Fibroblast of skin of right biceps (primary cell): ENCODE measurements around the gene CSPG4.
"Not testable (repeated sequence)": the region's sequence is repeated elsewhere in the genome, so short reads cannot be mapped to it uniquely, and the experiment has no call there.

Experiments
- DNase-seq: peaks from one replicate; pipeline ENCODE4 v3.0.0-alpha.2; 2013

CSPG4 gene

DNA sequence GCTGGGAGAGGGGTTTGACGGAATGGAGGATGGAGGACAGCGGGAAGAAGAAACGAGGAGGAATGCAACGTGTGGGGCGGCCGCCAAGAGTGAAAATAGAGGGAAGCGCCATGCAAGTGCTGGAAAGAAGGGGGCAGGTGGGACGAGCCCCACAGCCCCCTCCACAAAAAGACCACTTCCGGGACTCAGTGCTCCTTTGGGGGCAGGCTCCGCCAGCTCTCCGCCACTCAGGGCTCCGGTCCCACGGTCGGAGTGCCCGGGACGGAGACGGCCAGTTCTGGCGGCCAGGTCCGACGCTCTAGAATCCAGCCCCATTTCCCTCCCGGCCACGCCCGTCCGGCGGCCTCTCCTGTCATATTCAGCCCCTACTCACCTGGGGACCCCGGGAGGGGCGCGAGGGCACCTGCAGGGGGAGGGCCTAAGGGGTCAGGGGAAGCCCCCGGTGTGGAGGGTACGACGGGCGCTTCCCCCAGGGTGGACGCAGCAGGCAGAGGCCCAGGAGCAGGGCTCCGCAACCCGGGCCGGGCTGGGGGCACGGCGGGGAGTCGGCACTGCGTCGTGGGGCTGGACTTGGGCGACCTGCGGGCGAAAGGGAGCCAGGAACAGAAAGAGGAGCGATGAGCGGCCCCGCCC lies 25.5 kb upstream of the CSPG4 start:
- no peak for DNase-seq

DNA sequence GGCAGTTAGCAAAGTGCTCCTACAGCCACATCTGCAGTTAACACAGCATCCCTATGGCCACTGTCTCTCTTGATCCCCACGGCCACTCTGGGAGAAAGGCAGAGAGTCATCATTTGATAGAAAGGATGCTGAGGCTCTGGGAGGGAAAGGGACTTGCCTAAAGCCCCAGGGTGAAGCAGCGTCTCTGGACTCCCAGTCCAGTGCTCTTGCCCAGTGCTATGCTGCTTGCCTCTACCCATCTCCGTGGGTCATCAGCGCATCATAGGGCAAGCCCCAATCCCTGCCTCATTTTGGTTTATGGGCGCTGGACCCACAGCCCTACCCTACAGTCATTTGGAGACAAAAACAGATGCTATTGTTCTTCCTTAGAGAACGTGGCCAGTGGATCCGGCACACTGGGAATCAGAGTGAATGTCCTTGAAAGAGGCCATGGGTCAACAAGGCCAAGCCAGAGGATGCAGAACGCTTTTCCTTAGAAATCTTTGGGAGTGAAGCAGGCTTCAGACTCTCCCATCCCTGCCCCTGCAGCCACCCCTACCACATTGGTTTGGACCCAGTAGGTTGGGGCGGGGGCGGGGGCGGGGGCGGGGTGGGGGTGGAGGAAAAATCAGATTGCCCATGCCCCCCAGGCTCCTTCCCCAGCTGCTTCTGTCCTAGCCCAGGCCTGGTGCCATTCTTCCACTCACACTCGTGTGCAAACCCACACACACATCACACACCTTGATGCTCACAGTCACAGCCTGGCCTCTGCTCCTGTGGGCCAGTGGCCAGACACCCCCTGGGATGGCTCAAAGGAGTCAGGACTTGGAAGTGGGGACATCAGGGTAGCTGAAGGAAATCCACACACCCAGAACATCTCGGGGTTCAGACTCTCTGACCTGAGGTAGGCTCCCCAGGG lies 24.7 kb upstream of the CSPG4 start:
- not testable (repeated sequence) for DNase-seq

DNA sequence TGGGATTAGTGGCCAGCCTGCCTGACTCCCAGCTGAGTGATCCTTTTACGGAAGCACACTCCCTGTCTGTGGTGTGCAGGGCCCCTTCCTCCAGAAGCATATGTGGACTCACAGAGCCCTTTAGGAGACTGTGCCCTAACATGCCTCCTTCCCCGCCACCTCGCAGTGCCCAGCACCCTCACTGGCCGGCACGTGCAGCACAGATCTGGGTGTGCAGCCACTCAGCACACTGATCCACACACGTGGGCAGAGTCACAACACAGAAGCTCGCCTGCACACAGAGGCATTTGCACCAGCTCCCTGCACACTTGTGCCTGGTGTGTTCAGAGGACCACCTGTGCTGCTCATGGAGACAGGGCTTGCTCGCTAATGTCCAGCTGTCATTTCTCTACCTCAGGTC lies 23.6 kb upstream of the CSPG4 start:
- no peak for DNase-seq

DNA sequence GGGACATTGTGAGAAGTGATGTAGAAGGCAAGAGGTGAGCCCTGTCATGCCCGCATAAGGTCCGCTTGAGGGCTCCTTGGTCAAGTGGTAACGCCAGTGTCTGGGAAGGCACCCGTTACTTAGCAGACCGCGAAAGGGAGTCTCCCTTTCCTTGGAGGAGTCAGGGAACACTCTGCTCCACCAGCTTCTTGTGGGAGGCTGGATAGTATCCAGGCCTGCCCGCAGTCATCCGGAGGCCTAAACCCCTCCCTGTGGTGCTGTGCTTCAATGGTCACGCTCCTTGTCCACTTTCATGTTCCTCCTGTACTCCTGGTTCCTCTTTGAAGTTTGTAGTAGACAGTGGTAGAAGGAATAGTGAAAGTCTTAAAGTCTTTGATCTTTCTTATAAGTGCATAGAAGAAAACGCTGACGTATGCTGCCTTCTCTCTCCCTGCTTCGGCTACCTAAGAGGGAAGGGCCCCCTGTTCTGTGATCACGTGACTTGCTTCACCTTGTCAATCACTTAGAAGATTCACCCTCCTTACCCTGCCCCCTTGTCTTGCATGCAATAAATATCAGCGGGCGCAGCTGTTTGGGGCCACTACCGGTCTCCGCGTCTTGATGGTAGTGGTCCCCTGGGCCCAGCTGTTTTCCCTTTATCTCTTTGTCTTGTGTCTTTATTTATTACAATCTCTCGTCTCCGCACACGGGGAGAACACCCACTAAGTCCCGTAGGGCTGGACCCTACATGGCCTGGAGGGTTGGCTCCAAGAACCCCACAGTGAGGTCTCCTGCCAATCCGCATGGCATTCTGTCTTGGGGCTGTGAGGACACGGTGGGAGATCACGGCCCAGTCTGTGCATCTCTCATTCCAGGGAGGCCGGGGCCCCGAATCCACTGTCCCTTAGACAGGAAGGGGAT lies 22.5 kb upstream of the CSPG4 start:
- not testable (repeated sequence) for DNase-seq

DNA sequence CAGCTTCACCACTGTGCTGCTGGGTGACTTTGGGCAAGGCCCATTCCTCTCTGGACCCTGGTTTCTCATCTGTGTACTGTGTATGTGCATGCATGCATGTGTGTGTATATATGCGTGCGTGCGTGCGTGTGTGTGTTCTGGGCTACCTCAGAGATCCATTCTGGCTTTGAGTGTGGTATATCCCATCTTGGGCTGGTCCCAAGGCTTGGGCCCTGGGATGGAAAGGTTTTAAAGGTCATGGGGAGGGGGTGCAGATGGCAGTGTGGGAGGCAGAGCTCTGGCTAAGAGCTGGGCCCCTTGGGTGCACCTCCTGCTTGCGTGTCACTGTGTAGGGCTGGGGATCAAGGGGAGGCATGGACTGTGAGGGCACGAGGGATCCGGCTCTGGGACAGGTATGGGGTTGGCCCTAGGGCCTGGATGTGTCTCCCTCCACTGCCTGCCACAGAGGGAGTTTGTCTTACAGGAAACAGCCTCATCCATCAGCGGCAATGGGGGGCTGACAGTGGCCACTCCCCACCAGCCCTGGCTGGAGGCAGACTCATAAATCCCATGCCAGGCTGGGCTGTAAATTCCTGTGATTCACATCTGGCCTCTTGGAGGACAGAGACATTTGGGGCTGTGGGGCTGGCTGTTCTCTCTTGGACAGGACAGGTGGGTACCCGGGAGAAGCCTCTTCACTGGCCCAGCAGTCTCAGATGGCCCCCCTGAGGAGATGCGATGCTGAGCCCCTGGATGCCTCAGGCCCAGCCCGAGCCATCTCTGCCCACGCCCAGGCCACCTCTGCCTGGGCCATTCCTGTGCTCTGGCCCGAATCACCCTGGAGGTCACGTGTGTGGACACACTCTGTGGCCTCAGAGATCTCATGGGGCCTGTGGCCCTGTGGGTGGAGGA lies 21.4 kb upstream of the CSPG4 start:
- DNase-seq, result no peak

DNA sequence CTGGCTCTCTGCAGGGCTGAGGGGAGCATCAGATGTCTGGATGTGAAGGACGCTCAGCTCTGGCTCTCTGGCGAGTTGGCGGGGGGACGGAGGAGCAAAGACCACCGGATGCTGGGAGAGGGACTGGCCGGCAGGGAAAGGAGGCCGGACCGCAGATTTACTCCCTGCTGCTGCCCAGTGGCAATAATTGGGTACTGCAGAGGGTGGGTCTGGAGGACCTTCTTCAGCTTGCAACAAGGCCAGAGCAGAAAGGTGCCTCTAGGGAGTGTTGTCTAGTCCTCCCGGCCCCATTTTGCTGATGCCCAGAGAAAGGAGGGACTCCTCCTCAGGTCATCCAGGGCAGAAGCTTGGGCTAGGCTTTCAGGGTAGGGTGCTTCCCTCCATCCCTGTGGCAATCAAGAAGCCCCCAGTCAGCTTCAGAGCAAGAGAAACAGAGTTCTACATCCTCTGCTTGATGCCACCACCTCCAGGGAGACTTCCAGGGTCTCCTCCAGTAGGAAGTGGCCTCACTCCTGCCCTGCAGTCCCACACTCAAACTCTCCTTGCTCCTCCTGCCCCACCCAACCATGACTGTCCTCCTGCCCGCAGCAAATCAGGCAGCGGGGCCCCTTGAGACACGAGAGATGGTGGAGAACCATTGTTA lies 20.3 kb upstream of the CSPG4 start:
- DNase-seq, result peak; percentile 57

DNA sequence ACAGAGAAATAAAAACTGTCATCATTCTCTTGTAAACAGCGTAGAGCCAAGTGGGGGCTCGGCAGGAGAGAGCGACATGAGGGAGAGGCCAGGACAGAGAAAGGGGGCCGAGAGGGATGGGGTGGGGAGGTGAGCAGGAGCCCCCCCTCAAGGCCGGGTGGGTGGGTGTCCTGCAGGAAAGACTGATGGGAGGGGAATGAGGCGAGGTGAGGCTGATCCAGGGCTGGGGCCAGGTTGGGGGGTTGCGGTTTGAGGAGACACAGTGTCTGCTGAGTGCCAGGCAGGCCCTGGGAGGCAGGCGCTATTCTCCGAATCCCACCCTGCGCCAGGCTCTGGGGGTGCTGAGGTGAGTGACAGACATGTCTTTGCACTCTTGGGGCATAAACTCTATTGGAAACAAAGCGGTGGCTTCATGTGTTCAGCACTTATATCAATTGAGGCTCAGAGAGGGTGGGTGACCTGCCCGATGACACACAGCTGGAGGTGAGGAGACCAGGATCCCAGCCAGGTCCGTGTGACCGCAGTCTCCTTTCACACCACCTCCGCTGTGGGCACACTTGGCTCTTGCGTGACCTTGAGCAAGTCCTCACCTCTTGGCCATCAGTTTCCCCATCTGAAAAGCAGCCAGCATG lies 19.6 kb upstream of the CSPG4 start:
- DNase-seq, result no peak

DNA sequence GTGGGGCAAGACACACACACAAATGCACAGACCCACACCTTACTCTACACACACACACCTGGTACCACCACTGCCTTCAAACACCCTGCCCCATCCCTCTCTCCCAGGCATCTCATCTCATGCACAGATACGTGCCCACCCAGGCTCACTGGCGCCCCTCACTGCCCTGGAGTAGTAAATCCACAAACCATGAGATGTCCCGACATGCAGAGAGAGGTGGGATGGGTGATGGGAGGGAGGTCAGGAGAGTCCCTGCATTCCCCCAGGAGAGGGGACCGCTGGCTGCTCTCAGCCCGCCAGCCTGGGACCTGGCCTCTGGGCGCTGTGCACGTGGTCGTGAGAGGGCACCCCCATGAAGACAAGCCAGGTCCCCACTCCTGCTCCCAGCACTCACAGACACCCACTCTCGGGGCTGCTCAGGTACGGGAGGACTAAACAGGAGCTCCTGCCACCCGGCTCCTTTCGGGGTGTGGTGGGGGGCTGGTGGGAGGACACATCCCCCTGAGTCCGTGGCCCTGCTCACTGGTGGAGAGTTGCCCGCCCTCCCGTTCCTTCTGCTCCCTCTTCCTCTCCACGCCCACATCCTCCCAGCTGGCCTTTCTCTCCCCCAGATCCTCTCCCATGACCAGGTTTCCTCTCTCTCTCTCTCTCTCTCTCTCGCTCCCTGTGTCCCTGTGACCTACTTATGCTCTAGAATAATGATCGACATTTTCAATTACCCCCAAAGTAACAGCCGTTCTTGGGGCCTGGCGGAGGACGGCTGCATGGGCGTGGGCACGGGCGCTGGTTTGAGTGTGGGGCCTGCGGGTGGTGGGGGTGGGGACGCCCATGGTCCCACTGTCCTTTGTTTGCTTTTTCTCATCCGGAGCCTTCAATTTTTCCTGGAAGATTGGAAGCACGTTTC lies 18.9 kb upstream of the CSPG4 start:
- DNase-seq, result peak; percentile 51

DNA sequence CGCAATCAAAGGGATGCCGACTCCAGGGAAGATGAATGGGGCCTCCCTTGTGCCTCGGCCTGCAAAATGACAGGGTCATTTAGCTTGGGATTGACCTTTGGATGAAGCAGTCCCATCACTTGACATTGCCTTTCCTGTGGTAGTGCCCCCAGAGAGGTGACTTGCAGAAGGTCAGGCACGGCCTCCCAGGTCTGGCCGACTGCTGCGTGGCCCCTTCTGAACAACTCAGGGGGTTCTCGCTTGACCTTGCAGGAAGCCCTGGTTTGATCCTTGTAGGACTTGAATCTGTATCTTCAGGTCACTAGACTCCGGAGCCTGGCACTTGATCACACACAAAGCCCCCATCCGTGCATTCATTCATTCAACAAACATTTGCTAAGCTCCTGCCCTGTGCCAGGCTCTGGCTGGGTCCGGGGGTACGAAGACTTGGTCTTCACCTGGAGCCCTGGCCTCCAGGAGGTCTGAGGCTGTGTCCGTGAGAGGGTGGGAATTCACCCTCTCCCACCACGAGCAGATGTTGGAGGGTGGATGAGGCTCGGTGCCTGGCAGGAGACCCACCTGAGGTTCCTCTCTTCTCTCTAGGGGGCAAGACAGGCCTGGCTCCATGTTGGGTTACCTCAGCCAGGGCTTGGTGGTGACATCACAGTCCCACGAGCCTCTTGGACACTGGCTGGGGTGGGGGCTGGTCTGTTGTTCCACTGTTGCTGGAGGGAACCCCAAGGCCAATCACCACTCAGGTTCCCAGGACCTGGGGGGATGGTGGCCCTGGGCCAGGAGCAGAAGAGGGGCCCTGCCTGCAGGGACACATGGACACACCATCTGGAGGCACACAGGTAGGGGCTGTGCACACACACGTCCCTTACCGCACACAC lies 18.0 kb upstream of the CSPG4 start:
- not testable (repeated sequence) for DNase-seq

DNA sequence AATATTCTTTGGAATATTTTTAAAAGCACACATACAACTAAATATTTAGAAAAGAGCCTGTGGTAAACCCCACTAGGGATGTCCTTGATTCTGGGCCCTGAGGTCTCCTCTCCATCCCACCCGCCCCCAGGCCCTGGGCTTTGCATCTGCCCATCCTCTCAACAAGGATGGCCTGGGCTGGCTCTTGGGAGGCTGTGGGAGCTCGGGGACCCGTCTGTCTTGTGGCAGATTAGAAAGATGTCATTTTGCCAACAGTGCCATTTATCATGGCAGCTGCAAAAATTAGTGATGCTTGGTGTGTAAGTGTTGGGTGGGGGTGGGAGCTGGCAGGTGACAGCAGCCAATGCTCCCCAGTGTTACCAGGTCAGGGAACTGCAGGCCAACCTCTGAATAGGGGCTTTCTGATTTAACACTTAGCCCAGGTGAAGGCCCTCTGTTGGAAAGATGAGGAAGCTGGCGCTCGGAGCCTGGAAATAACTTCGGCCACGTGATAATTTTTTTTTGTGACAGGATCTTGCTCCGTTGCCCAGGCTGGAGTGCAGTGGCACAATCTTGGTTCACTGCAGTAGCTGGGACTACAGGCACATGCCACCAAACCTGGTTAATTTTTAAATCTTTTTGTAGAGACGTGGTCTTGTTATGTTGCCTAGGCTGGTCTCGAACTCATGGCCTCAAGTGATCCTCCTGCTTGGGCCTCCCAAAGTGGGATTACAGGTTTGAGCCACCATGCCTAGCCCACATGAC lies 16.9 kb upstream of the CSPG4 start:
- no peak for DNase-seq

DNA sequence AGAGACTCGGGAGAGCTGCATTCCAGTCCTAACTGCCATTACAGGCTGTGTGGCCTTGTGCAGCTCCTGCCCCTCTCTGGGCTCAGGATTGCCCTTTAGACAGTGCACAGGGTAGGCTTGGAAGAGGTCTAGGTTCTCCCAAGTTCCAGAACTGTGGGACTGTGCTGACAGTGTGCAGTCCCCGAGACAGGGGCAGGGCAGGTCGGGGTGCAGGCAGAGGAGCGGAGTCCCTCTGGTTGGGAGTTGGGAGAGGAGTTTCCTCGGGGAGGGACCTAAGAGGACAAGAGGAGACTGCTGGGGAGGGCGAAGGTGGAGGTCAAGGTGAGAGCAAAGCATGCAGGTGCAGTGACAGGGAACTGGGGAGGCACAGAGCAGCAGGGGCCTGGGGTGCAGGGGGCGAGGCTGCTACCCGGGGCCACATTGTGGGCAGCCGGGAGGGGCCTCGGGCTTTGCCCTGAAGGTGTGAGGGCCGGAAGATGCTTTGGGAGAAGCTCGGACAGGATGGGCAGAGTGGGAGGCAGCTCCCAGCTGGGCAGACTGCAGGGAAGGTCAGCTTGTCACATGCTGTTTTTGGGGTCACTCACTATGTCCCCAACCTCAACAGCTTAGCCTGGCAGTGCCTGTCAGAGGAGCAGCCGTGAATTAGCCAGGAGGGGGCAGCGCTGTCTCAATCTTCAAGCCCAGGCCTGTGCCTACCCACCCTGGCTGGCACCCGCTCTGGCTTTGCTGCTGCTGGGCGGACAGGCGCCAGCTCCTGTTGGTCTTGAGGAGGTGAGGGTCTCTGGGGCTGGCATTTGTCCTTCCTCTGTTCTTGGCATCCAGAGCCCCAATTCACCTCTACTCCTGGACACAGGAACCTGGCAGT lies 15.4 kb upstream of the CSPG4 start:
- DNase-seq, result peak; percentile 29

DNA sequence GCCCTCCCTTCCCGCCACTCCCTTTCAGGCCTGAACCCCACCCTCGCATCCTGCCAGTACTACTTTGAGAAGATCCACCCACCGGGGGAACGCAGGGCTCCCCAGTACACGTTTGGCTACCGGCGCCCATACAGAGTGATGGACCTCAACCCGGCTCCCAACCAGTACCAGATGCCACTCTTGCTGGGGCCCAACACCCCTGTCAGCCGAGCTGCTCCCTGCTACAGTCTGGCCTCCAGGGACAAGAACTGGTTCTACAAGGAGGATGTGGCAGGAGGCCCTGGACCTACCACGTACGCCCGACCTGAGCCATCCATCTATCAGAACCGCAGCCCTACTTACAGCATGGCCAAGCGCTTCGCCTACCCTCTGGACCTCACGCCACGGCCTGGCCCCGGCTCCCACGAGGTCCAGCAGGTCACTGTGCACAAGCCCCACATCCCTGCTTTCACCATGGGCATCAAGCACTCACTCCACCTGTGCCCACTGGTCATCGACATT lies 14.4 kb upstream of the CSPG4 start:
- DNase-seq, result no peak

DNA sequence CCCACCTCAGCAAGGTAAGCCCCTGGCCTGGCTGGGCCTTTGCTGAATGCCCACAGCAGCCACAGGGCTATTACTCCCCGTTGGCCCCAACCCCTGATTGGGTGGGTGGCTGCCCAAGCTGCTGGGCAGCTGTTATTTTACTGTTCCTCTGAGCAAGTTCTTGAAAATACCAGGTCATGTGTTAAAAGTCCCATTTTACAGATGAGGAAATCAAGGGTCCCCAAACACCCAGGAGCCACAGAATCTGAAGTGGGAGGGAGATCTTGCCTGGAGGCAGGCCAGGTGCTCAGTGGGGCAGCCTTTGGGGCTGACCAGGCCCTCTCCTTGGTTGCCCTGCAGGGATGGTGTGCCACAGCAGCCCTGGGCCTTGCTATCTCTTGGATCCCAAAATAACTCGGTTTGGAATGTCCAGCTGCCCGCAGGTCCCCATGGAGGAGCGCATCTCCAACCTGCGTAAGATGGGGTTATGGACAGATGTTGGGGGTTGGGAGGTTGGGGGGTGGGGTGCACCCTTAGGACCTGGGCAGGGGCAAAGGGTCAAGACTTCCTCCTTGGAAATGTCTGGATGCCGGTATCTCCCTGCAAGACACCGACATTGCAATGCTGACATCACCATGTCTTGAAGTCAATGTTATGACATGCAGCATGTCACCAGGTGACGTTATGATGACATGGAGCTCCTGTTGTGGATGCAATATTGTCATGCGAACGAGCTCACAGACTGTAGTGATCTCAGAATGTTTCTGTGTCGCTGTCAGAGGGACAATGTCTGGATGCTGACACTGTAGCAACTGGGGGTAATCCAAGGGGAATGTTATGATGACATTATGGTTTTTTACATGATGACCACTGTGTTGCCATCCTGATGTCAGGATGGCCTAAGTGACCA lies 13.3 kb upstream of the CSPG4 start:
- no peak for DNase-seq

DNA sequence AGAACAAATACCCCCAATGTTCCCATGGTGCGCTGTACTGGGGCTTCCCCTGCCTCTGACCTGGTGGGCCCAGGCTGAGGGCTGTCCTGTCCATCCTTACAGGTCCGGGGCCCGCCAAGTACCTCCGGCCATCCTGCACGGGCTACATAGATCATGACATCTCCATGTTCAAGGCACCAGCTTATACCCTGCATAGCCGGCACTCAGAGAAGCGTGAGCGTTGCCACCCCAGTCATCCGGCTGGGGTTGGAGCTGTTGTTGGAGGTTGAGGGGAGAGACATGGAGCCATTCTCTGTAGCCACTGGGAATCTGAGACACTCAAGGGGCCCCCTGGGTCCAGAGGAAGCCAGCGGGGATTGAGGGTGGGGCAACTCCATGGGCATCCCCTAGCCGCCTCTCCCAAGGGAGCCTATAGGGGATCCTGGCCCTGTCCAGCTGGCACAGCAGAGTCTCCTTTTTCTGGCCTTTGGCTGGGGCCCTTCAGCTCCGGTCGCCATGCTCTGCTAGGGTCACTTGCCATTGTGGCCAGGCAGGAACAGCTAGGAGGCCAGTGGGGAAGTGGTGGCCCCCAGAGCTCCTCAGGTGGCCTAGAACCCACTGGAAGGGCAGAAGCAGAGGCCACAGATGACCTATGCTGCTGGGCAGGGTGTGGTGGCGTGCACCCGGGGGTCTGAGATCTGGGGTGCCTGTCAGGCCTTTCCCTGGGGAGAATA lies 12.5 kb upstream of the CSPG4 start:
- no peak for DNase-seq
